ENCODE data around the gene KCNH1.
A peak's percentile ranks its signal among the peaks of the same experiment; 100 is the strongest.

Gene KCNH1

GRCh38 chr1:210653771-210654170 lies 480.2 kb downstream of the KCNH1 start:
- no peak overlapping the region for H3K27ac ChIP-seq (ENCODE audit: low read depth, low read length)
- no peaks in the 10 kb centered on the region for H3K27me3 ChIP-seq (ENCODE audit: insufficient read depth, low read length, poor library complexity)
- H4K5ac ChIP-seq (ENCODE audit: low read length), result no peak overlapping the region
- H3K36me3 ChIP-seq (ENCODE audit: control insufficient read depth, insufficient read depth, low read length), result no peaks in the 10 kb centered on the region
- WGBS (ENCODE audit: extremely low coverage, insufficient coverage, low lambda C conversion rate), result 78% methylated on average over 5 of the region's 6 CpGs
- no peak overlapping the region for H3K4me2 ChIP-seq (ENCODE audit: low read length)
- no peak overlapping the region for H3K4ac ChIP-seq (ENCODE audit: low read depth, low read length)
- H2BK15ac ChIP-seq (replicated peaks; ENCODE audit: low read depth), result no peak overlapping the region
- no peak overlapping the region for H2BK120ac ChIP-seq (ENCODE audit: low read depth, low read length)
- H2BK5ac ChIP-seq (ENCODE audit: low read length), result no peak overlapping the region
- H4K8ac ChIP-seq (ENCODE audit: low read depth, low read length), result no peak overlapping the region
- H3K9ac ChIP-seq (ENCODE audit: low read length), result no peak overlapping the region
- H3K79me1 ChIP-seq (ENCODE audit: low read length), result no peaks in the 10 kb centered on the region
- H2AK5ac ChIP-seq (ENCODE audit: low read length), result no peak overlapping the region
- H3K56ac ChIP-seq (ENCODE audit: low read length), result no peak overlapping the region
- no peaks in the 10 kb centered on the region for H3K4me1 ChIP-seq (ENCODE audit: control insufficient read depth, low read depth, low read length)
- H3K79me2 ChIP-seq (ENCODE audit: control insufficient read depth, insufficient read depth, low read length), result no peaks in the 10 kb centered on the region
- no peak overlapping the region for H3K18ac ChIP-seq (ENCODE audit: low read length)
- no peak overlapping the region for H3K23ac ChIP-seq (ENCODE audit: low read length)
- H3K4me3 ChIP-seq (ENCODE audit: low read length), result no peak overlapping the region
- peak; percentile 25 for DNase-seq

GRCh38 chr1:210652329-210652954 lies 481.5 kb downstream of the KCNH1 start:
- H3K4me2 ChIP-seq (ENCODE audit: low read length), result no peak overlapping the region
- no peak overlapping the region for H3K9ac ChIP-seq (ENCODE audit: low read length)
- H3K79me1 ChIP-seq (ENCODE audit: low read length), result no peaks in the 10 kb centered on the region
- H3K27ac ChIP-seq (ENCODE audit: low read depth, low read length), result no peak overlapping the region
- no peak overlapping the region for H3K23ac ChIP-seq (ENCODE audit: low read length)
- H3K4me3 ChIP-seq (ENCODE audit: low read length), result no peak overlapping the region
- H3K36me3 ChIP-seq (ENCODE audit: control insufficient read depth, insufficient read depth, low read length), result no peaks in the 10 kb centered on the region
- WGBS (ENCODE audit: extremely low coverage, insufficient coverage, low lambda C conversion rate), result no CpG with 5 or more reads among the region's 7 CpGs
- H2AK5ac ChIP-seq (ENCODE audit: low read length), result no peak overlapping the region
- no peak overlapping the region for H2BK120ac ChIP-seq (ENCODE audit: low read depth, low read length)
- no peaks in the 10 kb centered on the region for H3K27me3 ChIP-seq (ENCODE audit: insufficient read depth, low read length, poor library complexity)
- no peak overlapping the region for H4K8ac ChIP-seq (ENCODE audit: low read depth, low read length)
- H3K18ac ChIP-seq (ENCODE audit: low read length), result no peak overlapping the region
- no peak overlapping the region for H3K56ac ChIP-seq (ENCODE audit: low read length)
- no peak overlapping the region for H4K5ac ChIP-seq (ENCODE audit: low read length)
- H3K4ac ChIP-seq (ENCODE audit: low read depth, low read length), result no peak overlapping the region
- H3K4me1 ChIP-seq (ENCODE audit: control insufficient read depth, low read depth, low read length), result no peaks in the 10 kb centered on the region
- no peak overlapping the region for H2BK5ac ChIP-seq (ENCODE audit: low read length)
- no peak overlapping the region for H2BK15ac ChIP-seq (replicated peaks; ENCODE audit: low read depth)
- H3K79me2 ChIP-seq (ENCODE audit: control insufficient read depth, insufficient read depth, low read length), result no peaks in the 10 kb centered on the region
- DNase-seq, result no peak

GRCh38 chr1:210650403-210650802 lies 483.5 kb downstream of the KCNH1 start:
- H3K23ac ChIP-seq (ENCODE audit: low read length), result no peak overlapping the region
- no peak overlapping the region for H2AK5ac ChIP-seq (ENCODE audit: low read length)
- WGBS (ENCODE audit: extremely low coverage, insufficient coverage, low lambda C conversion rate), result no CpG with 5 or more reads among the region's 2 CpGs

GRCh38 chr1:210648588-210649269 lies 485.2 kb downstream of the KCNH1 start:
- Histone ChIP-seq H3K4me1 (ENCODE audit: control insufficient read depth, low read depth, low read length) (no peaks in the 10 kb centered on the region), H3K4ac (ENCODE audit: low read depth, low read length) (no peak overlapping the region), H2BK5ac (ENCODE audit: low read length) (no peak overlapping the region), H4K5ac (ENCODE audit: low read length) (no peak overlapping the region), H3K79me1 (ENCODE audit: low read length) (no peaks in the 10 kb centered on the region), H3K4me3 (ENCODE audit: low read length) (no peak overlapping the region), H2BK120ac (ENCODE audit: low read depth, low read length) (no peak overlapping the region), H3K36me3 (ENCODE audit: control insufficient read depth, insufficient read depth, low read length) (no peaks in the 10 kb centered on the region), H3K23ac (ENCODE audit: low read length) (no peak overlapping the region), H3K4me2 (ENCODE audit: low read length) (no peak overlapping the region), H3K27ac (ENCODE audit: low read depth, low read length) (no peak overlapping the region), H4K8ac (ENCODE audit: low read depth, low read length) (no peak overlapping the region), H2AK5ac (ENCODE audit: low read length) (no peak overlapping the region), H3K27me3 (ENCODE audit: insufficient read depth, low read length, poor library complexity) (no peaks in the 10 kb centered on the region), H3K9ac (ENCODE audit: low read length) (no peak overlapping the region), H2BK15ac (replicated peaks; ENCODE audit: low read depth) (no peak overlapping the region), H3K56ac (ENCODE audit: low read length) (no peak overlapping the region), H3K18ac (ENCODE audit: low read length) (no peak overlapping the region), H3K79me2 (ENCODE audit: control insufficient read depth, insufficient read depth, low read length) (no peaks in the 10 kb centered on the region)
- DNase-seq, result no peak
- no CpG with 5 or more reads among the region's 2 CpGs for WGBS (ENCODE audit: extremely low coverage, insufficient coverage, low lambda C conversion rate)

More at GRCh38 chr1:210650403-210650802, 483.5 kb downstream of the KCNH1 start:
- H3K4ac ChIP-seq (ENCODE audit: low read depth, low read length), result no peak overlapping the region
- H3K79me2 ChIP-seq (ENCODE audit: control insufficient read depth, insufficient read depth, low read length), result no peaks in the 10 kb centered on the region
- no peaks in the 10 kb centered on the region for H3K27me3 ChIP-seq (ENCODE audit: insufficient read depth, low read length, poor library complexity)
- no peak overlapping the region for H2BK15ac ChIP-seq (replicated peaks; ENCODE audit: low read depth)
- H3K18ac ChIP-seq (ENCODE audit: low read length), result no peak overlapping the region
- no peaks in the 10 kb centered on the region for H3K36me3 ChIP-seq (ENCODE audit: control insufficient read depth, insufficient read depth, low read length)
- no peak for DNase-seq
- H4K8ac ChIP-seq (ENCODE audit: low read depth, low read length), result no peak overlapping the region
- H3K4me3 ChIP-seq (ENCODE audit: low read length), result no peak overlapping the region
- no peak overlapping the region for H3K9ac ChIP-seq (ENCODE audit: low read length)
- no peak overlapping the region for H4K5ac ChIP-seq (ENCODE audit: low read length)
- H3K27ac ChIP-seq (ENCODE audit: low read depth, low read length), result no peak overlapping the region
- H3K4me2 ChIP-seq (ENCODE audit: low read length), result no peak overlapping the region
- no peak overlapping the region for H2BK120ac ChIP-seq (ENCODE audit: low read depth, low read length)
- no peaks in the 10 kb centered on the region for H3K79me1 ChIP-seq (ENCODE audit: low read length)
- no peak overlapping the region for H3K56ac ChIP-seq (ENCODE audit: low read length)
- no peaks in the 10 kb centered on the region for H3K4me1 ChIP-seq (ENCODE audit: control insufficient read depth, low read depth, low read length)
- H2BK5ac ChIP-seq (ENCODE audit: low read length), result no peak overlapping the region

- Histone ChIP-seq H3K4me2 (ENCODE audit: low read length) (no peak overlapping the region), H2BK15ac (replicated peaks; ENCODE audit: low read depth) (no peak overlapping the region), H3K18ac (ENCODE audit: low read length) (peak overlapping the region; percentile 57), H3K9ac (ENCODE audit: low read length) (no peak overlapping the region), H2BK120ac (ENCODE audit: low read depth, low read length) (no peak overlapping the region), H3K79me2 (ENCODE audit: control insufficient read depth, insufficient read depth, low read length) (no peaks in the 10 kb centered on the region), H2BK5ac (ENCODE audit: low read length) (no peak overlapping the region), H3K4me1 (ENCODE audit: control insufficient read depth, low read depth, low read length) (no peaks in the 10 kb centered on the region), H3K79me1 (ENCODE audit: low read length) (no peaks in the 10 kb centered on the region), H3K23ac (ENCODE audit: low read length) (no peak overlapping the region), H3K27me3 (ENCODE audit: insufficient read depth, low read length, poor library complexity) (no peaks in the 10 kb centered on the region), H3K27ac (ENCODE audit: low read depth, low read length) (no peak overlapping the region), H4K5ac (ENCODE audit: low read length) (no peak overlapping the region), H3K4ac (ENCODE audit: low read depth, low read length) (no peak overlapping the region), H3K4me3 (ENCODE audit: low read length) (no peak overlapping the region), H2AK5ac (ENCODE audit: low read length) (no peak overlapping the region), H3K56ac (ENCODE audit: low read length) (no peak overlapping the region), H3K36me3 (ENCODE audit: control insufficient read depth, insufficient read depth, low read length) (no peaks in the 10 kb centered on the region), H4K8ac (ENCODE audit: low read depth, low read length) (no peak overlapping the region)
- no peak for DNase-seq
- WGBS (ENCODE audit: extremely low coverage, insufficient coverage, low lambda C conversion rate), result no CpG with 5 or more reads among the region's 6 CpGs
Measured at GRCh38 chr1:210647406-210648333, 486.3 kb downstream of the KCNH1 start.

Measured in mesendoderm (in vitro differentiated cells).